OCI-LY7 (cell line): Measurements from ENCODE around the gene SKOR2. TPM values are rescaled to one million over a fixed set of nuclear protein-coding genes. Genes with fewer than 3 reads are reported as not detected.

Experiments
- BruUV-seq: library from RNA; stranded (reverse); fragments of 400-500 nt; replicated peaks from 2 replicates; lab custom pipeline; 2021; lab: Mats Ljungman, UMichigan
- CTCF ChIA-PET: fragments of 300-600 bp; sonication (Branson Sonifier 250); formaldehyde crosslinking; loops from one replicate; lab custom pipeline; 2022; ENCODE audit warnings: antibody characterized with exemption; ENCODE audit not compliant: unreplicated experiment; lab: Charles Lee
- POLR2A ChIA-PET: fragments of 300-600 bp; sonication (Branson Sonifier 250); formaldehyde crosslinking; loops from one replicate; lab custom pipeline; 2022; ENCODE audit warnings: antibody characterized with exemption; lab: Charles Lee
- DNase-seq: peaks from one replicate; pipeline ENCODE4 v3.0.0-alpha.2; 2015; ENCODE audit warnings: low spot score
- H2AFZ ChIP-seq: fragments of 200-600 bp; sonication (generic), shearing (Covaris generic); 2 replicates; pipeline ENCODE4 v1.6.1; 2014; ENCODE audit warnings: mild to moderate bottlenecking, antibody characterized with exemption, low read length, moderate library complexity
- H3K27ac ChIP-seq: fragments of 200-600 bp; sonication (generic); 2 replicates; pipeline ENCODE4 v1.5.1; 2014; ENCODE audit warnings: mixed run types, low read depth, mild to moderate bottlenecking, moderate library complexity, low read length, inconsistent platforms; ENCODE audit not compliant: poor library complexity, severe bottlenecking
- H3K36me3 ChIP-seq: fragments of 200-600 bp; sonication (generic); 2 replicates; pipeline ENCODE4 v1.6.1; 2014; ENCODE audit warnings: mild to moderate bottlenecking, antibody characterized with exemption, low read length, moderate library complexity, mixed read lengths; ENCODE audit not compliant: insufficient read depth
- H3K4me1 ChIP-seq: fragments of 200-600 bp; sonication (generic); 2 replicates; pipeline ENCODE4 v1.5.1; 2014; ENCODE audit warnings: mild to moderate bottlenecking, low read length; ENCODE audit not compliant: insufficient read depth, poor library complexity, severe bottlenecking
- H3K4me2 ChIP-seq: fragments of 200-600 bp; sonication (generic); 2 replicates; pipeline ENCODE4 v1.6.1; 2014; ENCODE audit warnings: mild to moderate bottlenecking, low read length
- H3K4me3 ChIP-seq: fragments of 200-600 bp; sonication (generic); 2 replicates; pipeline ENCODE4 v1.5.1; 2014; ENCODE audit warnings: mild to moderate bottlenecking, low read depth, low read length; ENCODE audit not compliant: poor library complexity, severe bottlenecking
- H3K79me2 ChIP-seq: fragments of 200-600 bp; sonication (generic); 2 replicates; pipeline ENCODE4 v1.6.1; 2016; ENCODE audit warnings: low read depth, mild to moderate bottlenecking, low read length, moderate library complexity, mixed read lengths; ENCODE audit not compliant: insufficient read depth
- H3K9me2 ChIP-seq: fragments of 200-600 bp; sonication (generic); 2 replicates; pipeline ENCODE4 v1.6.1; 2016; ENCODE audit warnings: mild to moderate bottlenecking, low read length, mixed read lengths; ENCODE audit not compliant: insufficient read depth
- H3K9me3 ChIP-seq: fragments of 200-600 bp; sonication (generic); 2 replicates; pipeline ENCODE4 v1.6.1; 2014; ENCODE audit warnings: mild to moderate bottlenecking, mixed run types, low read length, mixed read lengths
- H4K20me1 ChIP-seq: fragments of 200-600 bp; sonication (generic); 2 replicates; pipeline ENCODE4 v1.6.1; 2014; ENCODE audit warnings: mild to moderate bottlenecking, antibody characterized with exemption, low read length, moderate library complexity, mixed read lengths; ENCODE audit not compliant: insufficient read depth
- CTCF ChIP-seq: fragments of 200-600 bp; sonication (generic); conservative IDR thresholded peaks from 2 replicates; pipeline ENCODE4 v1.5.1; 2014; ENCODE audit warnings: mild to moderate bottlenecking, antibody characterized with exemption, low read length, moderate library complexity, mixed read lengths
- EZH2phosphoT487 ChIP-seq: fragments of 200-600 bp; sonication (generic); IDR thresholded peaks from 2 replicates; pipeline ENCODE4 v1.6.1; 2018; ENCODE audit warnings: low read depth, borderline replicate concordance, mild to moderate bottlenecking, mixed run types, antibody characterized with exemption, low read length, moderate library complexity, mixed read lengths
- intact Hi-C: fragments of 100-400 bp; cut with micrococcal nuclease; formaldehyde crosslinking; loops from one replicate; pipeline ENCODE4 v1.10.0; 2022; ENCODE audit not compliant: unreplicated experiment
- total RNA-seq, 2 experiments: library from RNA; depleted of rRNA in 1 of 2; stranded (reverse); fragments of >200 nt in 1 of 2; shearing (Covaris generic) in 1 of 2; gene quantifications; 2 replicates each; pipeline ENCODE4 v1.2.3, GENCODE V29; 2014 to 2022

SKOR2 gene
- total RNA-seq, 2 experiments from 2014 or later: not detected

DNA sequence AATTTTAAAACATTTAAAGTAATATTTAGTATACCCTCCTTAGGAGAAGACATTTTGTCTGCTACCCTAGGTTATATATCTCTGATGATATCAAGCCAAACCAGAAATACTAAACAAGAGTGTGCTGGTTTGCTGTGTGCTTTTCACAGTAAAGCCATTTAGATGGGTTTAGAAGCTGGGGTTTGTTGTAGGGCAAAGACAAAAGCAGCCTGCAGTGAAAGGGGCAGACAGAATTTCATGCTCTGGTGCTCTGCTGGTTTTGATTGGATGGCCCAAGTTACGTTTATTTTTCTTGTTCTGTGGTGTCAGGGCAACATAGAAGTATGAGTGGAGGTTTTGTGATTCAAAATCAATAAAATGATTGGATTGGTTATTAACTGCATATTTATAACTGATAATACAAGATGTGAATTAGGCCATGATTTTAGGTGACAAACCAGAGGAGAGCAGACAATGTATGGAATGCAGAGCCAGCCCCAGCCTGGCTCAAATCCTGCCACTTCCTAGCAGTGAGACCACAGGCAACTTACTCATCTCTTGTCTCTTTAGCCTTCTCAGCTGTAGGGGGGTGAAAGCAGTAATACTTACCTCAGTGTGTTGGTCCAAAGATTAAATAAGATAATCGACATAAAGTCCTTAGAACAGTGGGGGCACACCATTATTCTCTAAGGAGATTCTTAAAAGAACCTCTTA lies 44.4 kb downstream of the SKOR2 start:
- CTCF ChIA-PET: no interaction called here
- no TSS peak for BruUV-seq

GRCh38 chr18:47204908-47205522 lies 46.4 kb downstream of the SKOR2 start:
- H3K4me3 ChIP-seq: no peak overlapping the region
- no peak overlapping the region for H2AFZ ChIP-seq
- TF ChIP-seq CTCF: peak; percentile 68
- TF ChIP-seq EZH2phosphoT487: no peak
- H3K36me3 ChIP-seq: no peaks in the 10 kb centered on the region
- no peaks in the 10 kb centered on the region for H3K9me3 ChIP-seq
- ChIA-PET POLR2A (no interaction called here), CTCF (no interaction called here)
- H3K9me2 ChIP-seq: no peaks in the 10 kb centered on the region
- H3K4me1 ChIP-seq: no peaks in the 10 kb centered on the region
- no peak overlapping the region for H3K27ac ChIP-seq
- no peaks in the 10 kb centered on the region for H4K20me1 ChIP-seq
- H3K4me2 ChIP-seq: no peak overlapping the region
- no peaks in the 10 kb centered on the region for H3K79me2 ChIP-seq
- peak; percentile 23 for DNase-seq
- no TSS peak for BruUV-seq
- intact Hi-C loops: loop anchor here (1.0 to 5.0 kb wide), 2 partner anchors 105 to 153 kb away; no protein-coding TSS in a partner anchor

More for the DNA sequence above, 44.4 kb downstream of the SKOR2 start:
- Histone ChIP-seq H3K9me3 (no peaks in the 10 kb centered on the region), H4K20me1 (no peaks in the 10 kb centered on the region), H3K4me3 (no peak overlapping the region), H3K4me2 (no peak overlapping the region), H3K27ac (no peak overlapping the region), H2AFZ (no peak overlapping the region), H3K36me3 (no peaks in the 10 kb centered on the region), H3K4me1 (no peaks in the 10 kb centered on the region), H3K79me2 (no peaks in the 10 kb centered on the region), H3K9me2 (no peaks in the 10 kb centered on the region)
- no peak for TF ChIP-seq CTCF
- TF ChIP-seq EZH2phosphoT487: no peak
- no peak for DNase-seq
- POLR2A ChIA-PET: no interaction called here
- intact Hi-C loops: loop anchor here (5.0 kb wide), 1 partner anchor 155 kb away; no protein-coding TSS in a partner anchor
